HG03575 (cell line): ENCODE data around the gene ACBD4.

Experiments
- ATAC-seq: cut with Tn5 transposase; IDR thresholded peaks from one replicate; pipeline ENCODE4 v1.9.1; 2021; ENCODE audit not compliant: unreplicated experiment, insufficient number of reproducible peaks, low FRiP score; ENCODE audit errors: extremely low read depth

Gene ACBD4

DNA sequence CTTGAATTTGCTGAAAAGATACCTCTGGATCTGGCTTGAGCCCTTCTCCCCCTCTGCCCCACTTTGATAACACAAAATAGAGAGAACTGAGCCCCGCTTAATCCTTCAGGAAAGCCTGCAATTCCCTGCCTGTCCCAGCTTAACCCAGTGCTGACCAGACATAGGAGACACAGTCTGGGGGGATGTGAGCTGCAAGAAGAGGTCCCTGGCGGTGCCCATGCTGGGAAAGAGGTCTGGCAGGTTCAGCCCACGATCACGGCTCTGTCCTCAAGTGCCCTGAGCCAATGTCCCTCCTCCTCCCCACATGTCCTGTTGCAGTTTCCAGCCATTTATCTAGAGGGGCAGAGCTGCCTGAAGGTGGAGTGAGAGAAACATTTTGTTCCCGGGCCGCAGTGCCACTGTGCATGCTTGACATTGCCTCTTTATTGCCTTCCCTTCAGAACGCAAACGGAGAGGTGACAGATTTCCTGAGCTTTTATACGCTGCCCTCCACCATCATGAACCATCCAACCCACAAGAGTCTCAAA lies 32.2 kb upstream of the ACBD4 start:
- ATAC-seq, result no peak

DNA sequence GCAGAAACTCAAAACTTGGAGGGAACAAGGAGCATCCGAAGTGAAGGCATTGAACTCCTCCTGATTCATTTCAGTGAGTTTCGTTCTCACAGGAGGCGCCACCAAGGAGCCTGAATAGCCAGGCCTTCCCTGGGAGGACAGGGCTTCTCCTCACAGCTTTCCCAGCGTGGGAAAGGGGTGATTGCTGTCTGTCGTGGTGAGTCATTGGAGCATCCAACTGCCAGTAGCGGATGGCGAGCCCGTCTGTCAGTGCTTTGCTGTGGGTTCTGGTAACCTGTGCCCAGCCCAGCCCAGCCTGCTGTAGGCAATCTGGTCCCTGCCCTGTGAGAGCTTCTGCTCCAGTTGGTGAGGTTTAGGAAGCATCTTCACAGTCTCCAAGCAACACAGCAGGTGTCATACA lies 31.5 kb upstream of the ACBD4 start:
- no peak for ATAC-seq

DNA sequence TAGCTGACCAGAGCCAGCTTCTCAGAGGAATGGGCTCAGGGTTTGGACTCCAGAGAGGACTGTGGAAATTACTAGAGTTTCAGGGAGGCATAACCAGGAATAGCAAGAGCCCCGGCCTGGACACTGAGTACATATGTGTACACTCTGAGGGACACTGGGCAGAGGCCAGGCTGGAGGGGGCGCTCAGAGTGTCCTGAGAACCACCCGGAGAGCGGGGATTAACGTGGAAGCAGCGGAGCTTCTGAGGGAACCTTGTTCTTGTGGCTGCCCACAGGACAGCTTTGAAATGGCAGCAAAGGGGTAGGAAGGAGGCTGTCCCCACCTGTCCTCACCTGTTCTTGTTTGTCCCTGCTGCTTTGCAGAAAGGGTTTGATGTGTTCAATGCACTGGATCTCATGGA lies 31.0 kb upstream of the ACBD4 start:
- no peak for ATAC-seq

DNA sequence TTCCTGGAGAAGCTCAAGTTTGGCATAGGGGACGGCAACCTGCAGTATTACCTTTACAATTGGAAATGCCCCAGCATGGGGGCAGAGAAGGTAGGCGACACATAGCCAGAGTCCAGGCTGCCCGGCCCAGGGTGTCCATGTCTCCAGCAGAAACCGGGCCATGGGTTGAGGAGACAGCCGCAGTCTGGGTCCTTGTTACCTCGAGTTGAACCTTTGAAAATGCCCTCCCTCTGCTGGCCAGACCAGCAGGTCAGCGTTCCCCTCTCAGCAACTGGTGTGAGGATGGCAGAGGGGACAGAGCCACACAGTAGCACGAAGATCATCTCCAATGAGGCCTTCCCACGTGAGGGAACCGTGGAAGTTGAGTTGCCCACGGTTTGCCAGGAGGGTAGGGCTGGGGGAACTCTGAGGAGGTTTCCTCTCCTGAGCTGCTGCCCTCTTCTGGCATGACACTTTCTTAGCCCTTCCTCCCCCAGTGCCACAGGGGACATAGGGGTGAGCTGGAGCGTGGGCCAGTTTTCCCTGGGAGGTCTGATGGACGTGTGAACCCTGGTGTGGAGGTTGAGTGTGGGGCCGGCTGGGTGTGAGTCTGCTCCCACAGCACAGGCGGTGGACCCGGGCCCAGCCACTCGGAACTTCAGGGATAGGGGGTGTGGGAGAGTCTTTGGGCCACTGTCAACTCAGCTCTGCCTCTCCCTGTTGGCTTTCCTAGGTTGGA lies 30.4 kb upstream of the ACBD4 start:
- ATAC-seq, result no peak

DNA sequence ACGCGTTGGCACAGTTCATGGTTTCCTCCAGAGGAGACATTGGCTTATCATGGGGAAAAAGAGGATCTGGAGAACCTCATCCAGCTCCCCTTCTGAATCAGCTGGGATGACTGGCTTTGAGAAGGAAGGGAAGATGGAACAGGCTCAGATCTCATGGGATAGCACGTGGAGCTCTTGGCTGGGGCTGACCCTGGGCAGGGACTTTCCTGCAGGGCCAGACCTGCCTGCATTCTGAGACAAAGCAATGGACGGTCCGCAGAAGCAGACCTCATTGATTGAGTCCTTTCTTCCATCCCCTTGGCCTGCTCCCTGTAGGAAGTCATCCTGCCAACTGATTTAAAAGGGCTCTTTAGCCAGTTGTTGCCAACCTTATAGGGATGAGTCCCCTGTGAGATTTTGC lies 29.4 kb upstream of the ACBD4 start:
- no peak for ATAC-seq

DNA sequence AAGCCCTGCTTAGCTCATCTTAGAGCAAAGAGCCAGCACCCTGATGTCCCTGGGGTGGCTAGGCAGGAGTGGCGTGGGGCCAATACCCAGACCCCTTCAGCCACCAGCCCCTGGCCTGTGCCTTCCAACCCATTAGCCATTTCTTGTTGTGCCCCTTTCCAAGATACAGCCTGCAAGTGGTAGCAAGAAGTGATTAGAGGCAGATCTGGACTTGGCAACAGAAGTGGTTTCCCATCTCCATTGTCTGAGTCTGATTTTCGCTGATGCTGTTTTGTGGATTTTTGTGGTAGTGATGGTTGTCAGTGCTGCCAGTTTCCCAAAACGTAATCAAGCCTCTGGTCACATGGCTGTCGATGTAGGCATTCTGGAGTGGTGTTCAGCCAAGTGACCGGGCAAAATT lies 28.9 kb upstream of the ACBD4 start:
- ATAC-seq, result no peak

DNA sequence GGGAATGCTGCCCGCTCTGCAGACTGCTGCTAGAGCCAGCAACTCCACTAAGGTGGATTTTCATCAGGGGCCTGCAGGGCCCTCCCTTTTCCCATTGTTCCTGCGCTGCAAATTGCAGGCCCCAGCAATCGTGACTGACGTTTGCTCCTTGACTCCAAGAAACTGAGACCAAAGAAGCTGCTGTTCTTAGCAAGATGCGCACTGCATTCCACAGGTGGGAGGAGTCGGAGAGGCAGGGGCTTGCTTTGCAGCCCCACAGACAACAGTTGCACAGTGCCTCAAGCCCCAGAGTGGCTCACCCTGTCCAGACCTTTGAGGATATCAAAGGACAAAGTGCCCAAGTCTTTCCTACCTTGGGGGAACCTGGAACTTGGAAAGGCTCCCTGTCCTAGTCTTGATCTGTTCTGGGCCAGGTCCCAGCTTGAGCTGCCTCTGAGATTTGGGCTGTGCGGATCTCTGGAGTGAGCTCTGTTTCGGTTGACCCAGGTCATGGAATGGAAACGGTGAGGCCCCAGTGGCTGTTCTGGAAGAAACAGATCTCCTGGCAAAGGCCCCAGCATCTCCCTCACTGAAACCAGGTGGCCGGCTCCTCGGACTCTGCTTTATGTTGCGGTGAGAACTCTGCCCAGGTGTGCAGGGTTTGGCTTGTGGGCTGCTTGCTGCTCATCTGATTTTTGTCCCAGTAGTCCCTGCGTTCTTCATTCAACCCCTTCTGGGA lies 28.0 kb upstream of the ACBD4 start:
- ATAC-seq, result no peak

DNA sequence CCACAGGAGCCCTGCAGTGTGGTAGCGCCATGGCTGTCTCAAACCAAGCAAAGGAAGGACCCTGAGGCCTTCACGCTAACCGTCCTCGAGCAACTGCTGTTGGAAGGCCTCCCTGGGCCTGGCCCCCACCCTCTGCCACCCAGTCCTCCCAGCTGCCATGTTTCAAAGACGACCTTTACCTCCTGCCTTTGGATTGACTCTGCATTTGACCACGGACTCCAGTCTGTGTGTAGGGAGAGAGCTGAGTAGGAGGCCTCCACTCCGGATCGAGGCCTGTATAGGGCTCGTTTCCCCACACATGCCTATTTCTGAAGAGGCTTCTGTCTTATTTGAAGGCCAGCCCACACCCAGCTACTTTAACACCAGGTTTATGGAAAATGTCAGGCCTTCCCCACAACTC lies 27.4 kb upstream of the ACBD4 start:
- ATAC-seq, result no peak

DNA sequence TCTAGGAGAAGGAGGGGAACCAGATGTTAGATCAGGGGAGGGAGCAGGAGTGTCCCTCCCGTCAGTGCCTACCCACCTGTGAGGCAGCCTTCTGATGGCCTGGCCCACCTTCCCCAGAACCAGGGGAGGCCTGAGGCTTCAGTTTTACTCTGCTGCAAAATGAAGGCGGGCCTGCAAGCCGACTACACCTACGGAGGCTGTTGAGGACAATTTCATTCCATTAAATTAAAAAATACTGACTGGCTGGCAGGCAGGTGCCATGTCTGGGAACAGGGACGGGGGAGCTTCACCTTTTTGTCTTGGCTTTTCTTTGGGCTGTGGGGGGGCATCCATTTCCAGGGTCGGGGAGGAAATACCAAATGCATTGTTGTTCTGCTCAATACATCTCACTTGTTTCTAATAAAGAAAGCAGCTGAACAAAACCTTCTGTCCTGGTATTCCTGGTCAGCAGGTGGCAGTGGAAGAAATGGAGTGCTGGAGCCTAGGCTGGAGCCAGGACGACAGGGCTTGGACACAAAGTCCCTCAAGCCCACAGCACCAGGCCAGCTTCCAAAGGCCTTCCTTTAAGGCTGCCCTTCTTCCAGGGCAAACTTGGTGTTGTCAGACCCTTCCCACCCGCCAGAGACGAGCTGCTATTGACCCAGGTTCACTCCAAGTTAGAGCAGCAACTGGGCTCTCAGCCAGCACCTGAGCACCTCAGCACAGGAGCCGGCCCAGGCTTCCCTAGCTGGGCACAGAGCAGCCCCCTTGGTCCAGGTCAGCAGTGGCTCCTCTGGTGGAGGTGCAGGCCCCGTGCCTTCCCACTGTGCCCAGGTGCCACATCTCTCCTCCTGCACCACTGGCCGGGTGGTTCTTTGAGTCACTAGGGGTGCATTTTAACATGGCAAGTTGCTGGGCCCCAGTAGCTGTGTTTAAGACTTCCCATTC lies 26.6 kb upstream of the ACBD4 start:
- ATAC-seq, result no peak

DNA sequence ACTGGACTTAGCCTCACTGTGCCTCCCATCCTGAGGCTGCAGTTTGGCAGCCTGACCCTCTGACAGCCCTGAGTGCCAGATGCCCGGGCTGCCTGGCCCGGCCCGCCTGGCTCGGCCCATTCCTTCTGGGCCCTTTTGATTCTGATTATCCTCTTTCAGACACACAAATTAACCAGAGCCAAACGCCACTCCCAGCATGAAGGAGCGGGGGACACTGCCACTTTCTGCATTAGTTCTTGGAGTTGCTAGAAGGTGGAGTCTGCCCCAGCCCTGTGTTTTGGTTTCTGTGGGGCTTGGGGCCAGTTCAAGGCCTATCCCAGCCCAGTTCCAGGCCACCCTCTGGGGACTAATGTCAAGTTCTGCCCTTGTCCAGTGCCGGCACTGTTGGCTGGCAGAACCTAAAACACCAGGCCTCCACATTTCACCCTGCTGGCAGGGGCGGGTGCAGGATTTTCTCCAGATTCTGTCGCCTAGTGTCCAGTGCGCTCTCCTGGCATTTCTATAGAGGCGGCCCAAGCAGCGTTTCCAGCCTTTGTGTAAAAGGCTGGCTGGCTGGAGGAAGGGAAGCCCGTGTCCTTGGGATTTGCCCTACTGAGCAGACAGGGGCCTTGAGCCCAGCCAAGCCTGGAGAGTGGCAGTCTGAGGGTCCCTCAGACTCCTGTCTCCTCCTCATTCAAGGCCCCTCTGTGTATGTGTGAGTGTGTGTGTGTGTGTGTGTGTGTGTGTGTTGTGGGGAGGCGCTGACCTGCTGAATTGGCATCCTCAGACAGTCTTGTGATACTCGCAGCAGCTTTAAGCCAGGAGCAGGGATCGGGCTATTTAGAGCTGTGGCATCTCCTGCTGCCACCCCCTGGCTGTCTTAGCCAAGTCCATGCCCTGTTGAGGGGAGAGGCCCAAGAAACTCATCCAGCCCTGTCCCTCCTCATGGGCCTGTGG lies 24.5 kb upstream of the ACBD4 start:
- no peak for ATAC-seq

DNA sequence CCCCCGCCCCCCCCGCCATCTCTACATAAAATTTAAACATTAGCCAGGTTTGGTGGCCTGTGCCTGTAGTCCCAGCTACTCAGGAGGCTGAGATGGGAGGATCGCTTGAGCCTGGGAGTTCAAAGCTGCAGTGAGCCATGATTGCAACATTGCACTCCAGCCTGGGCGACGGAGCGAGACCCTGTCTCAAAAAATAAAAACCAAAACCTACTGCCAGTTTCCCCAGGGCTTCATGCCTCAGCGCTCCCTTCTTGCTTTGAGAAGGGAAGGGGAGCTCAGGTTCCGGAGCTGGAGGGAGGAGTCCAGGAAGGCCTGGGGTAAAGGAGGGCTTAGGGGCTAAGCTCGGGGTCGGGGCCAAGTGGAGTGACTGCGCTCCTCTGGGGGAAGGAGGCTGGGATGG lies 23.6 kb upstream of the ACBD4 start:
- no peak for ATAC-seq

DNA sequence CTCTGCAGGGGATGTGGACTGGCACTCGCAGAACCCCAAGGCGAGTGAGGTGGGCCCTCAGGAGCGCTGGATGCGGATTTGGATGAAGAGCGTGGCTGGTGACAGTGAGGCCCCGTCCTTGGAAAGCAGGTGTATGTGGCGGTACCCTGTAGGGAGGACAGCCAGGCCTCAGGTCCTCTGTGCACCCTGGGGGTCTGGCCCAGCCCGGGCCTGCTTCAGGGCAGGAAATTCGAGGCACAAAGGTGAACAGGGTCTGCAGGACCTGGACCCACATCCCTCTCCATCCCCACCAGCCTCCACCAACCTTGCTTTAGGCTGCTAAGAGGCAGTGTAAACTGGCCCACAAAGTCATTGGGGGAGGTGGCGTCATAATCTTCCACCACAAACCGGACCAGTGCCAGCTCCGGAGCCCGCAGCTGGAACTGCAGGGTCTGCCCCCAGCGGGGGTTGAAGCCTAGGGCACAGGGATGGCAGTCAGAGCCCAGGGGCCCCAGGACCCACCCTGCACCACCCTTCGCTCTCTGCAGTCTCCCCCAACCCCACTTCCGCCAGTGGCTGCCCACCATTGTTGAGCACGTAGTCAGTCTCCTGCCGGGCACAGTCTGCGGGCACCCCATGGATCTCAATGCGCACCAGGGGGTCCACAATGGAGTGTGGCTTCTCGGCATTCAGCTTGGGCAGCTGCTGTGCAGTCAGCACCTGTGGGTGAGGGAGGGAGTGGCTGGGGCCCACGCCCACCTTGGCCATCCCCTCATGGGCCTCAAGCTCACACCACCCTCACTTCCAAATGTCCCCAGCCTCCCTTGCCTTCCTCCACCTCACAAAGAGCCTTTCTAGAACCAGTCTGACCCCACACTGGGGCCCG lies 22.7 kb upstream of the ACBD4 start:
- no peak for ATAC-seq

DNA sequence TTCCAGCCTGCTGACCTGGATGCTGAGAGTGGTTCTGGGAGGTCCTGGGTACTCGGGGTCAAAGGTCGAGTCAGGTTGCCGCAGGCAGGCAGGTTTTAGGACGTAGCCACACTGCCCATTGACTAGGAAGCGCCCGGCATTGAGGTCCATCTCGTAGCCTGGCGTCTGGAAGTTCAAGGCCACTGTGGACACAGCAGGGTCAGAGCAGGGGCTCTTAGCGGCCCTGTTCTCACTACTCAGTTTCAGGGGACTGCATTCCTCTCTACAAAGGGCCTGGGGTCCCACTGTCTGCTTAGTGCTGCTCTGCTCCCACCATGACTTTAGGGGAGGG lies 22.1 kb upstream of the ACBD4 start:
- no peak for ATAC-seq

DNA sequence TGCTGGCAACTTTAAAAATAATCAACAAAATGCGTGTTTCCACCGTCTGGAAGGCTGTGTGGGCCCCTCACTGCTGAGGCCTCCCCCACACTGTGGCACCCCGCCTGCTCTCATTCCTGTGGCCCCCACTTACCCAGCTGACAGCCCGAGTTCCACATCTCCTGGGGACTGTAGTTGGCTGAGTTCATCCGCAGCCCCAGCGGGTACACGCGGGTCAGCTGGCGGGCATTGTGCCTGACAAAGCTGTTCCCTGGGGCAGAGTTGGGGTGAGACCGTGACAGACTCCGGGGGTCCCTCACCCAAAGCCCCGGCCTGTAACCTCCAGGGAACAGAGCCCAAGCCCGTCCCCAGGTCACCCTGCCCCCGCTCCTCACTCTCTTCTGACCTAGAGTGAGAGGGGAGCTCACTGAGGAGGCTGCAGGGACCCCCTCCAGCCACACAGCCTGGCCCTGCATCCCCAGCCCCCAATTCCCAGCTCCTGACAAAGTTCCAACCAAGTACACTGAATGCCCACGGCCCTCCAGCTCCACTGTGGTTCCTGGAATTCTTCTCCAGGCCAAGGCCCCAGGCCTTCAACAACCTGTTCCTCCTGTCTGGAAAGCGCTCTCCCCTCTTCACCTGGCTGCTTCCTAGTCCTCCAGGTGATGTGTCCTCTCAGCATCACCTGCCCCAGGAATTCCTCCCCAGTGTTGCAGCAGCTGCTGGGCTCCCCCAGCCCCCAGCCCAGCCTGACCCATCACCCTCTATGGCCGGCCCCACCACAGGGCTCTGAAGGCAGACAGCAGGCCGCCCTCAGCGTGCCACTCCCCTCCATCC lies 21.2 kb upstream of the ACBD4 start:
- no peak for ATAC-seq

DNA sequence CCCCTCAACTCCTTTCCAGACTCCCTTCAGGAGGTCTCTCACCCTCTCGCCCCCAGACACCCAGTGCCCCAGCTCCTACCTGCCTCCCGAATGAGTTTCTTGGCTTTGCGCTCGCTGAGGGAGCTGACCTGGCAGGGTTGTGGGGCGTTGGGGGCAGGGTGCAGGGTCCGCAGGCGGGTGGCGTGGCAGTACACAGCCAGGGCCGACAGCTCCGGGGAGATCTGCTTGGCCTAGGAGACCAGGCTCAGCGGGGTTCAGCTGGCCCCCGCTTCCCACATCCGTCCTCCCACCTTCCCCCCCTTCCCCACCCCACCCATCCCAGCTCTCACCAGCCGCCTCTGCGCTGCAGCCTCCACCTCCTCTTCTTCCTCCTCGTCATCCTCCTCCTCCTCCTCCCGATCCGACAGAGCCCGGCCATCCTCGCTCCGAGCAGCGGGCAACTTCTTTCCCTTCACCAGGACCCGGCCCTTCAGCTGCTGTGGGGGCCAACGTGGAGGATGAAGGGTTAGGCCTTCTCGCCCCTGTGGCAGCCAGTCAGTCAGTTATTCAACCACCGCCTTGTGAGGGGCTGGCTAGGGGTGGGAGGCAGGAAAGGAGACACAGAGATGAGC lies 20.4 kb upstream of the ACBD4 start:
- ATAC-seq, result no peak

DNA sequence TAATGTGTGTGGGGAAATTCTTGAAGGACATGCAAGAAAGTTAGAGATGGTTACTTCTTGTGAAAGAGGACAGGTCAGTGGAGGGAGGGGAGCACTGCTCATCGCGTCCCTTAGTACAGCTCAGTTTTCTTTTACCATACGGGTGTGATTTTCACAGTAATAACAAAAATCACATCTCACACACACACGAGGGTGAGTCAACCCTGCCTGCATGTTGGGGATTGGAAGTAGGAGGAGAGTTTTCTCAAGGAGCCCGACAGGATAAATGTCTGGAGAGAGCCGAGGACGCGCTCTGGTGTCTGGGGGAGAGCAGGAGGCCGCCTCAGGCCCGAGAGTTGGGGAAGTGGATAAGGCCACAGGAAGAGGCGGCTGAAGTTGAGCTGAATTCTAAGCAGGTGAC lies 19.6 kb upstream of the ACBD4 start:
- no peak for ATAC-seq
